HCT116 (cell line): Measurements from ENCODE around the gene RYR2. TPM values are rescaled to one million over a fixed set of nuclear protein-coding genes. Genes with fewer than 3 reads are reported as not detected.

Experiments
- ATAC-seq: fragments of 200-7000 bp; cut with Tn5 transposase; 2 replicates; pipeline ENCODE4 v1.9.1; 2020; ENCODE audit warnings: mild to moderate bottlenecking, moderate library complexity
- BruUV-seq: library from RNA; stranded (reverse); fragments of 400-500 nt; replicated peaks from 2 replicates; lab custom pipeline; 2021; lab: Mats Ljungman, UMichigan
- CTCF ChIA-PET: fragments of 300-600 bp; sonication (Branson Sonifier 250); formaldehyde crosslinking; loops from one replicate; lab custom pipeline; 2021; ENCODE audit warnings: antibody characterized with exemption; lab: Charles Lee
- POLR2A ChIA-PET: fragments of 300-600, 350-600 bp; sonication (Branson Sonifier 250); formaldehyde crosslinking; loops from one replicate; lab custom pipeline; 2021; ENCODE audit warnings: antibody characterized with exemption; lab: Charles Lee
- RAD21 ChIA-PET, 2 experiments: fragments of 300-600 bp; sonication (Branson Sonifier 250); formaldehyde crosslinking; loops; one replicate each; lab custom pipeline; 2023; ENCODE audit warnings: low total read pairs in 2 of 2; ENCODE audit not compliant: uncharacterized antibody in 2 of 2, unreplicated experiment in 2 of 2, low non-redundant PET in 1 of 2; lab: Charles Lee
- DNase-seq: peaks from one replicate; pipeline ENCODE4 v3.0.0-alpha.2; 2010; ENCODE audit warnings: low read depth, low spot score
- H2AFZ ChIP-seq: fragments of 200-600 bp; shearing (Covaris generic), sonication (generic); 2 replicates; pipeline ENCODE4 v1.6.1; 2017; ENCODE audit warnings: low read depth, mixed run types, mixed read lengths, antibody characterized with exemption, low read length; ENCODE audit not compliant: poor library complexity, severe bottlenecking
- H3K27ac ChIP-seq: 2 replicates; pipeline ENCODE4 v1.5.1; 2012; ENCODE audit warnings: low read depth, low read length
- H3K27me3 ChIP-seq: fragments of 200-600 bp; sonication (generic); 2 replicates; pipeline ENCODE4 v1.6.1; 2016; ENCODE audit warnings: mixed run types, low read length, mixed read lengths; ENCODE audit not compliant: insufficient read depth
- H3K36me3 ChIP-seq, 2 experiments: fragments of 200-500 bp in 1 of 2; fragments of 200-600 bp in 1 of 2; sonication (Bioruptor generic) in 1 of 2; sonication (generic) in 1 of 2; 2 replicates each; pipeline versions ENCODE4 v1.5.1 to v1.6.1; 2014 to 2016; ENCODE audit warnings: low read length in 2 of 2, inconsistent platforms in 1 of 2, mixed read lengths in 1 of 2, mixed run types in 1 of 2; ENCODE audit not compliant: insufficient read depth in 2 of 2, control insufficient read depth in 1 of 2
- H3K4me1 ChIP-seq, 2 experiments: fragments of 200-600 bp in 1 of 2; sonication (generic) in 1 of 2; 2 replicates each; pipeline versions ENCODE4 v1.5.1 to v1.6.1; 2012 to 2017; ENCODE audit warnings: low read length in 2 of 2, inconsistent platforms in 1 of 2, mild to moderate bottlenecking in 1 of 2, mixed read lengths in 1 of 2, mixed run types in 1 of 2, moderate library complexity in 1 of 2; ENCODE audit not compliant: insufficient read depth in 2 of 2, control insufficient read depth in 1 of 2
- H3K4me2 ChIP-seq: fragments of 200-600 bp; sonication (generic); 2 replicates; pipeline ENCODE4 v1.6.1; 2017; ENCODE audit warnings: mixed run types, low read length, mixed read lengths
- H3K4me3 ChIP-seq, 2 experiments: fragments of 200-600 bp in 1 of 2; sonication (generic) in 1 of 2; replicated peaks in 1 of 2; 2 replicates each; pipeline ENCODE4 v1.5.1; 2011 to 2016; ENCODE audit warnings: low read length in 2 of 2, control low read depth in 1 of 2, low read depth in 1 of 2, mild to moderate bottlenecking in 1 of 2, mixed read lengths in 1 of 2, mixed run types in 1 of 2
- H3K79me2 ChIP-seq: fragments of 200-600 bp; sonication (generic); 2 replicates; pipeline ENCODE4 v1.6.1; 2017; ENCODE audit warnings: mild to moderate bottlenecking, mixed run types, low read length, moderate library complexity, mixed read lengths; ENCODE audit not compliant: insufficient read depth
- H3K9ac ChIP-seq: fragments of 200-600 bp; sonication (generic); 2 replicates; pipeline ENCODE4 v1.6.1; 2016; ENCODE audit warnings: low read length, mixed read lengths
- H3K9me2 ChIP-seq: fragments of 200-600 bp; sonication (generic), shearing (Covaris generic); 2 replicates; pipeline ENCODE4 v1.6.1; 2017; ENCODE audit warnings: mixed run types, mild to moderate bottlenecking, moderate library complexity; ENCODE audit not compliant: insufficient read depth
- H3K9me3 ChIP-seq, 2 experiments: fragments of 200-500 bp in 1 of 2; fragments of 200-600 bp in 1 of 2; sonication (Bioruptor generic) in 1 of 2; sonication (generic) in 1 of 2; 2 replicates each; pipeline ENCODE4 v1.6.1; 2014 to 2017; ENCODE audit warnings: low read length in 2 of 2, mixed read lengths in 2 of 2, inconsistent platforms in 1 of 2, low read depth in 1 of 2, mild to moderate bottlenecking in 1 of 2, mixed run types in 1 of 2, moderate library complexity in 1 of 2; ENCODE audit not compliant: control insufficient read depth in 1 of 2, insufficient read depth in 1 of 2
- H4K20me1 ChIP-seq: fragments of 200-600 bp; sonication (generic), shearing (Covaris generic); 2 replicates; pipeline ENCODE4 v1.6.1; 2017; ENCODE audit warnings: mixed run types, mild to moderate bottlenecking, moderate library complexity; ENCODE audit not compliant: insufficient read depth
- EGR1 ChIP-seq: IDR thresholded peaks from 2 replicates; pipeline ENCODE4 v1.6.1; 2012; ENCODE audit warnings: low read depth
- ELF1 ChIP-seq: IDR thresholded peaks from 2 replicates; pipeline ENCODE4 v1.6.1; 2012; ENCODE audit warnings: low read depth, borderline replicate concordance
- EZH2 ChIP-seq: fragments of 200-600 bp; sonication (generic); IDR thresholded peaks from 2 replicates; pipeline ENCODE4 v1.6.1; 2017; ENCODE audit warnings: antibody characterized with exemption, mixed run types
- POLR2A ChIP-seq: IDR thresholded peaks from 2 replicates; pipeline ENCODE4 v1.7.0; 2011; ENCODE audit warnings: borderline replicate concordance; ENCODE audit not compliant: insufficient read depth, insufficient read length; ENCODE audit errors: extremely low read depth
- POLR2AphosphoS5 ChIP-seq: IDR thresholded peaks from 2 replicates; pipeline ENCODE4 v1.6.1; 2011; ENCODE audit warnings: mild to moderate bottlenecking, low read depth, low read length, moderate library complexity
- SP1 ChIP-seq: IDR thresholded peaks from 2 replicates; pipeline ENCODE4 v1.6.1; 2012; ENCODE audit warnings: low read depth
- SRF ChIP-seq: IDR thresholded peaks from 2 replicates; pipeline ENCODE4 v1.6.1; 2012; ENCODE audit warnings: low read depth
- TCF7L2 ChIP-seq: IDR thresholded peaks from 2 replicates; pipeline ENCODE4 v1.7.0; 2011; ENCODE audit warnings: borderline replicate concordance, inconsistent platforms; ENCODE audit not compliant: insufficient read depth, insufficient read length; ENCODE audit errors: extremely low read depth
- YY1 ChIP-seq: IDR thresholded peaks from 2 replicates; pipeline ENCODE4 v1.6.1; 2011; ENCODE audit warnings: low read length, low read depth, moderate library complexity, mild to moderate bottlenecking; ENCODE audit not compliant: insufficient replicate concordance; ENCODE audit errors: extremely low read depth
- ZFX ChIP-seq: fragments of 450-650 bp; IDR thresholded peaks from 2 replicates; pipeline ENCODE4 v1.6.1; 2017
- intact Hi-C: fragments of 100-400 bp; cut with micrococcal nuclease; formaldehyde crosslinking; loops from 2 replicates; pipeline ENCODE4 v1.10.0; 2022
- total RNA-seq: library from RNA; stranded (reverse); gene quantifications from one replicate; pipeline ENCODE4 v1.2.1, GENCODE V29; 2021; ENCODE audit not compliant: unreplicated experiment
- TF ChIP-seq, protein P1 (sequence below): IDR thresholded peaks from 2 replicates; pipeline ENCODE4 v1.6.1; 2012
- TF ChIP-seq, protein P2 (sequence below), 3 experiments: fragments of 200-600 bp in 1 of 3; sonication (generic) in 1 of 3; IDR thresholded peaks in 2 of 3; conservative IDR thresholded peaks in 1 of 3; 2 replicates each; pipeline ENCODE4 v1.5.1; 2012 to 2017; ENCODE audit warnings: low read depth in 2 of 3, low read length in 2 of 3, antibody characterized with exemption in 1 of 3, borderline replicate concordance in 1 of 3, control low read depth in 1 of 3, mild to moderate bottlenecking in 1 of 3, mixed read lengths in 1 of 3, mixed run types in 1 of 3, moderate library complexity in 1 of 3; ENCODE audit not compliant: insufficient read depth in 1 of 3
- TF ChIP-seq, protein P3 (sequence below): IDR thresholded peaks from 2 replicates; pipeline ENCODE4 v1.6.1; 2012

Gene RYR2
- total RNA-seq, 1 experiment from 2014 or later = 0.02 TPM

DNA sequence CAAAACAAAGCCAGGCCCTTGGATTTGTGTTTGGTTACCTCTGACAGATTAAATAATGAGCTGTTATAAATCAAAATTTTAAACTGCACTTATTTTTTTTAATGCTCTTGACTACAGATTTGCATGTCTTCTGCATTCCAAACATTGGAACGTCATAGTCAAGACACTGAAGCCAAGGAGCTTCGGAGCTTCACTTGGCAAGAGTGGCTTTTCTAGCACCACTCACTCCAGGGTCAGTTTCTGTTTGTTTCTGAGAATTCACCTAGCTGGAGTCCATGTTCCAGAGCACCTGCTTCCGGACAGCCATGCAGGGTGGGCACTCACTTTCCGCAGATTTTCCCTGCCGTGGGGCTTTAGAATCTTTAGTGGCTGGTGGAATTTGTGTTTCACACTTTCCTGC lies 645.8 kb downstream of the RYR2 start:
- ATAC-seq (no peak), DNase-seq (no peak)
- ChIA-PET POLR2A (no interaction called here), RAD21 (no interaction called here), CTCF (no interaction called here)
- Histone ChIP-seq H3K4me2 (no peak overlapping the region), H3K9me3 (peaks cover 8 to 19% of the 10 kb centered on the region in 2 experiments; a peak in 2 of 4 replicates), H4K20me1 (no peaks in the 10 kb centered on the region), H3K79me2 (no peaks in the 10 kb centered on the region), H3K36me3 (no peaks in the 10 kb centered on the region), H3K4me1 (no peaks in the 10 kb centered on the region), H3K27me3 (no peaks in the 10 kb centered on the region), H3K4me3 (no peak overlapping the region), H2AFZ (no peak overlapping the region), H3K9me2 (no peaks in the 10 kb centered on the region), H3K27ac (no peak overlapping the region), H3K9ac (no peak overlapping the region)
- no TSS peak for BruUV-seq
- intact Hi-C loops = no loop called here
- TF ChIP-seq TCF7L2 (no peak), ZFX (no peak), ELF1 (no peak), POLR2A (no peak), SP1 (no peak), EGR1 (no peak), YY1 (no peak), SRF (no peak), POLR2AphosphoS5 (no peak), EZH2 (no peak)
- TF ChIP-seq, protein P1, sequence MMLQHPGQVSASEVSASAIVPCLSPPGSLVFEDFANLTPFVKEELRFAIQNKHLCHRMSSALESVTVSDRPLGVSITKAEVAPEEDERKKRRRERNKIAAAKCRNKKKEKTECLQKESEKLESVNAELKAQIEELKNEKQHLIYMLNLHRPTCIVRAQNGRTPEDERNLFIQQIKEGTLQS = no peak
- TF ChIP-seq, protein P2, sequence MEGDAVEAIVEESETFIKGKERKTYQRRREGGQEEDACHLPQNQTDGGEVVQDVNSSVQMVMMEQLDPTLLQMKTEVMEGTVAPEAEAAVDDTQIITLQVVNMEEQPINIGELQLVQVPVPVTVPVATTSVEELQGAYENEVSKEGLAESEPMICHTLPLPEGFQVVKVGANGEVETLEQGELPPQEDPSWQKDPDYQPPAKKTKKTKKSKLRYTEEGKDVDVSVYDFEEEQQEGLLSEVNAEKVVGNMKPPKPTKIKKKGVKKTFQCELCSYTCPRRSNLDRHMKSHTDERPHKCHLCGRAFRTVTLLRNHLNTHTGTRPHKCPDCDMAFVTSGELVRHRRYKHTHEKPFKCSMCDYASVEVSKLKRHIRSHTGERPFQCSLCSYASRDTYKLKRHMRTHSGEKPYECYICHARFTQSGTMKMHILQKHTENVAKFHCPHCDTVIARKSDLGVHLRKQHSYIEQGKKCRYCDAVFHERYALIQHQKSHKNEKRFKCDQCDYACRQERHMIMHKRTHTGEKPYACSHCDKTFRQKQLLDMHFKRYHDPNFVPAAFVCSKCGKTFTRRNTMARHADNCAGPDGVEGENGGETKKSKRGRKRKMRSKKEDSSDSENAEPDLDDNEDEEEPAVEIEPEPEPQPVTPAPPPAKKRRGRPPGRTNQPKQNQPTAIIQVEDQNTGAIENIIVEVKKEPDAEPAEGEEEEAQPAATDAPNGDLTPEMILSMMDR (IDR thresholded peaks at IDR 0.05 in 2 of 3, conservative IDR thresholded peaks at IDR 0.05 in 1 of 3; ENCODE audit: borderline replicate concordance in 1 of 3, insufficient read depth in 1 of 3, low read depth in 2 of 3, low read length in 2 of 3) = no peak
- TF ChIP-seq, protein P3, sequence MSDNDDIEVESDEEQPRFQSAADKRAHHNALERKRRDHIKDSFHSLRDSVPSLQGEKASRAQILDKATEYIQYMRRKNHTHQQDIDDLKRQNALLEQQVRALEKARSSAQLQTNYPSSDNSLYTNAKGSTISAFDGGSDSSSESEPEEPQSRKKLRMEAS = no peak
